Measurements from ENCODE around the gene PTPRE.

Gene PTPRE

DNA sequence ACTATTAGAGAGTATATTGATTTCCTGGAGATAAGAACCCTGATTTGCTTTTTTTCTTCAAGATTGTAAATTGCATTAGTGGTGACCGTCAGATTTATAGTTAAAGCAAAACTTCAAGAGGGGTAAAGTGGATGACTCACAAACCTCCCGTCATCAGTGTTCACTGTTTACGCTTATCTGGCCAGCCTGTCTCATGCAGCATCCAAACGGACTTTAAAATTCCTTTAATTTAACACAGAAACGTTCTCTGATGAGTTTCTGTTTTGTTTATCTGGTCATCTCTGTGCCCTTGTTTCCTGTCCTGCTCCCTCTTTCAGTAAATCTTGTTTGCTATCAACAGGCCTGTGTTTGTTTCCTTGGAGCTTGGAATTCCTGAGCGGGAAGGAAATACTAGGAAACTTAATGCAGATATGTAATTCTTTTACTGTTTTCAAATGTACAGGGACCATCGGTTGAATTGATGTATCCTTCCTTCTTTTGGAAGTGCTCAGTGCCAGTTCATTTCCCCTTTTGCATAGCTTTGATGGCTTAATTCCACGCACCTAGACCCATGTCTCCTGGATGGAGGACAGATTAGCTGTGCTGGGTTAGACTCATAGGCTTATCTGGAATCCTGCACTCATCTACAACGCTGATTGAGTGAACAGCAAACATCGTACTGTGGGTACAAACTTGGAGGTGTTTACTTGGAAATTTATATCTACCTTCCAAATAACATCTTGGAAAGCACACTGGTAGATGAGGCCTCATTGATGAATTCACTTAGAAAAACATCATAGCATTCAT is 21.3 kb downstream of the PTPRE start:
- DNase-seq, result peak; percentile 43

GRCh38 chr10:127932521-127933270 is 25.8 kb downstream of the PTPRE start:
- DNase-seq, result no peak

DNA sequence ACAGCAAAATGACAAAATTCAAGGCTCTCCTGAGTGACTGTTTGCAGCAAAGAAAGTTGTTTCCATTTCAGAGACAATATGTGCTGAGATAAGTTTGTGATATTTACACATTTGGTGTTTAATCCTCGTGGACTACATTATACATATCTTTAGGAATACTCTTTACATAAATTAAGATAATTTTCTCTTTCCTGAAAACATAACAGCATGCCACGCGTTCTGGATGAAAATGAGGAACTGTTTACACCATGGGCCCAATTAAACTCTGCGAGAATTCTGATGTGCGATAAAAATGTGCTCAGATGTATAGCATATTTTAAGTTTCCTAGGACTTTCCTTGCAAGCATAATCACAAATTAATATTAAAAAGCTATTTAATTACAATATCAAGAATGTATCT is 26.4 kb downstream of the PTPRE start:
- DNase-seq, result no peak

GRCh38 chr10:127934383-127934782 is 27.5 kb downstream of the PTPRE start:
- no peak for DNase-seq

DNA sequence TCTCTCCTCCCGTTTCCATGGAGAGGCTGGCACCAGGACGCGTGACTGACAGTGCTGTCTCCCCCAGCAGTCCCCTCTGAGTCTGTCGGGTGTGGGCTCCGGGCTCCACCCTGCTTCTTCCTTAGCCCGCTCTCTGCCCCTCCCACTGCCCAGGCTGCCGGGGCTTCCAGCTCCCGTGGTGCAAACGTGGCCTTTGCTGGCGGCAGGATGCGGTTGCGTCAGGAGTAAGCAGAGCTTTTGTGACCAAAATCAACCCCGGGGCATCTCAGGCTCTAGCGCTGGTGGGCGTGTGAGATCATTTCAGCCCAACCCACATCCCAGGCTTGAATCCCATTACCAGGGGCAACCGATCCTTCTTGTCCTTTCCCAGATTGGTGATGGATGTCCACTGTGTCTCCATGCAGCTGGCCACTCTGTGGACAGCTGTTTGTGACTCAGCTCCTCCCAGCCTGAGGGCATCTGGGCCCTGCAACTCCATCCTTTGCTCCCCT is 28.2 kb downstream of the PTPRE start:
- no peak for DNase-seq

DNA sequence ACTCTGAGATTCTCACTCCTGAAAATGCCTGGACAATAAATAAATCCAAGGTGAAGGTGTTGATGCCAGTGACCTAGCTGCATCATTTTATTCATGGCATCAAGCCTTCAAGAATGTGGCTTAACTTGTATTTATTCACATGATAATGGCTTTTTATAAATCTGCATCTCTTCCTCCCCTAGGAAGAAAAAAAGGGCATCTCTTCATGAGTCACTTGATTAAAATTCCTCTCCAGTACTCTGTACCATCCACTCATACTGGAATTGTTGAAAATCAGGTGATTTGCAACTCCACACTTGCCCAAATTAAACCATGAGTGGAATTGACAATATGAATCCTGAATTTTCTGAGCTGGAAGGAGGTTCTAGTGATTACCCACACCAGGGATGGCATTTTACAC is 30.2 kb downstream of the PTPRE start:
- DNase-seq, result no peak

GRCh38 chr10:127937915-127938463 is 31.1 kb downstream of the PTPRE start:
- no peak for DNase-seq

DNA sequence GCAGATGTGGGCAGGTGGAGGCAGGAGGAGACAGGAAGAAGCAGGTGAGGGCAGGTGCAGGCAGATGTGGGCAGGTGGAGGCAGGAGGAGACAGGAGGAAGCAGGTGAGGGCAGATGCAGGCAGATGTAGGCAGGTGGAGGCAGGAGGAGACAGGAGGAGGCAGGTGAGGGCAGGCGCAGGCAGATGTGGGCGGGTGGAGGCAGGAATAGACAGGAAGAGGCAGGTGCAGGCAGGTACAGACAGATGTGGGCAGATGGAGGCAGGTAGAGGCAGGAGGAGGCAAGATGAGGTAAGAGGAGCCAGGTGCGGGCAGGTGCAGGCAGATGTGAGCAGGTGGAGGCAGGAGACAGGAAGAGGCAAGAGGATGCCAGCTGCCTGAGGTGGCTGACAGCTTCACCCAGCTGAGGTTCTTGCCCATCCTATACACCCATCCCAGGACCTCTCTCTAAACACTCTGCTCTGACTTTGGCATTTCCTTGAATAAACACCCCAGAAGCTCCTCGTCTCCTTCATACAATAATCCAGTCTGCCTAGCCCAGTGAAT is 33.0 kb downstream of the PTPRE start:
- DNase-seq, result no peak

DNA sequence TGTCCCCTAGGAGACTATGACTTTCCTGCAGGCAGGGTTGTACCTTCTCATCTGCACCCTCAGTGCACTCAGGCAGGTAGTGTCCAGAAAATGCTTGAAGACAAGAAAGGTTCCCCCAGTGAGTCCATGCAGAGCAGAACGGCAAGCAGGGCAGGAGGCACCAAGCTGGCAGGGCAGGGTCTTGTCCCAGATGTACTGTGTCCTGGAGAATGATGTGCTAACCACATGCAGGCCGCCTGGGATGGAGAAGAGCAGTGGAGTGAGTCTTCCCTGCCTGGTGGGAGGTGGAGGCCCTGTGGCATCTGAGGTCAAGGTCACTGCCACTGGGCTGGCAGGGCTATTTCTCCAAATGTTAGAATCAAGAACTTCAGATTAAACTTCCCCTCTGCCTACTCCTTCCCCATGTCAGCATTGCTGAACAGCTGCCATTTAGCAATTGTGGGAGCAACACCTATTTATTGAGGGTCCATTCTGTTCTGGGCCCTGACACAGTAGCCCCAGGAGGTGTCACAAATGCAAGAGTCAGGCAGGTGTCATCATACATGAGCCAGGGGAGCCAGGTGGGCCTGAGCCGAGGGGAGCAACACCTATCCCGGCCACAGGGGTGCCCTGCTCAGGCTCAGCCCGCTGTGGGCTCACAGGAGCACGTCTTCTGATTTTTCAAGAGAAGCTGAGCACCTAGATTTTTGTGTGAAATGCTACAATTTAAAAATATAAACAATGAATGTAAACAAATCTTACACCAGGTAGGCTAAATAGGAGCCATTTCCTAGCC is 34.1 kb downstream of the PTPRE start:
- DNase-seq, result no peak

DNA sequence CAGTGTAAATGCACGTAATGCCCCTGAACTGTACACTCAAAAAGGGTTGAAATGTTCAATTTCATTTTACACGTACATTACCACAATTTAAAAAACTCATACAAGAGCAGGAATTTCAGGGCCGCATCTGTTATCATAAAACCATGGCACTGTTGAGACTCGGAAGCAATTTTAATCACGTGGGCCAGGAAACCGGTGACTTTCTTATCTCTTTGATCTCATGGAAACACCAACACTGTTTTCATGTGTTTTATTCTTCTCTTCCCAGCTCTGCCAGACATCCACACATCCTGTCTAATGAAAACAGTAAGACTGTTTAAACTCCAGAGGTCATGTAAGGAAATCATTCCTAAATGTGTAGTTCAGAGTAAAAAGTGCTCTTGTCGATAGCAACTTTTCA is 35.9 kb downstream of the PTPRE start:
- DNase-seq, result no peak

DNA sequence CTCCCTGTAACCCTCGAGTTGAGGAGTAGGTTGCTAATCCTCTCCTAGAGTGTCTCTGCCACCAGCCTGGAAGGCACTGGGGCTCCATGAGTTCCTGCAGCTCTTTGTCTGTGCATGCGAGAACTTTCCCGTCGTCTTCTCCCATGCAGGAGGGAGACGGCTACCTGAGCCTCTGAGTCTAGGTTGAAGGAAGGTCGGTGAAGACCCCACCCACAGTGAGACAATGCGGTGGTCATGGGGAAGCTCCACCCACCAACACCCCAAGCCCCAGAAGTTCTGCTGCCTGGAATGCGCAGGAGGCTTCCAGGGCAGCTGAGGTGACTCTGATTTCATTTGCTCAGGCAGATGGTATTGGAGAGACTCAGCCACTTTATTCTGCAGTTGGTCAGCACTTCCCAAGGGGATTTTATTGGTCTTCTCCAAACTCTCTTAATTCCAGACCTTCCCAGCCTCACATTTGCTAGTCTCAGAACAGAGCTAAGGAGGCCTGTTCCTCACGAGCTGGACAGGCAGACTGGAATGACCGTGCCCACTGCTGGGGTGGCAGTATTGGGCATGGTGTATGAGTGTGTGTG is 36.5 kb downstream of the PTPRE start:
- DNase-seq, result no peak

GRCh38 chr10:127944256-127944655 is 37.4 kb downstream of the PTPRE start:
- no peak for DNase-seq

GRCh38 chr10:127945341-127945758 is 38.4 kb downstream of the PTPRE start:
- DNase-seq, result no peak

DNA sequence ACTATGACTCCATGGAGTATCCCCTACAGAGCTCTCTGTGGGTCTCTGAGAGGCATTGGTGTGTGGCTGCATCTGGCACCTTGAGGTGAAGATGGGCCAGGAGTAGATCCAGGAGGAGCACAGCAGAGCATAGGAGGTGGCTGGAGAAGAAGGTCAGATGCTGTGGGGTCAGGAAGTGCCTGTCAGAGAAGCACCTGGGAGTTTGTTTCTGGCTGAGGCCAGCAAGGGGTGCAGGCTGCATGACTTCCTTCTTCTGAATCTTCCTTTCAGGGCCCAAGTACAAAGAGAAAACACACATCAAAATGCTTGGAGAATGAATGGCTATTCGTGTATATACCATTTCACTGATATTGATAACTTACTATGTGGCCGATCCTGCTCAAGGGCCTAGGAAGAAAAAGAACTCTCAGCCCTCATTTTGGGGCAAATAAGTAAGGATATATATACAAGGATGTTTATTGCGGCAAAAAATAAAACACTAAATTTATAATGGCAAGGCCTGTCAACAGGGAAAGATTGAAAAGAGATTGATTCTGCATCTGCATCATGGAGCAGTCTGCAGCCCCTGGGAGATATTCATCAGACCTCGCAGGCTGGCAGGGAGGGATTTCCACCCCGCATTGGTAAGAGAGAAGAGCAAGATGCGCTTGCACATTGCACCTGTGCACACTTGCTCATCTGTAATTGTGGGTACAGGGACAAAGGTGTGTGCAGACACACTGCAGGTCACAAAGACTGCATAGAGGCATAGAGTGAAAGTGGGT is 39.2 kb downstream of the PTPRE start:
- DNase-seq, result no peak

GRCh38 chr10:127947211-127947610 is 40.3 kb downstream of the PTPRE start:
- no peak for DNase-seq

- no peak for DNase-seq
Observed at GRCh38 chr10:127948791-127949190, 41.9 kb downstream of the PTPRE start.

GRCh38 chr10:127949831-127950230 is 42.9 kb downstream of the PTPRE start:
- no peak for DNase-seq

- DNase-seq, result no peak
Observed at GRCh38 chr10:127951861-127952574, 45.1 kb downstream of the PTPRE start.

- no peak for DNase-seq
Observed at GRCh38 chr10:127952575-127952869, 45.6 kb downstream of the PTPRE start.

- DNase-seq, result no peak
Observed at GRCh38 chr10:127952918-127953317, 46.0 kb downstream of the PTPRE start.

GRCh38 chr10:127953876-127954275 is 47.0 kb downstream of the PTPRE start:
- no peak for DNase-seq

All from NCI-H526 treated with DMSO at 0.1 percent for 48 hours (cell line).